HG03135 (cell line): ENCODE measurements around the gene REM2.
"Not testable (repeated sequence)": the region's sequence is repeated elsewhere in the genome, so short reads cannot be mapped to it uniquely, and the experiment has no call there.

Source experiments
- ATAC-seq: cut with Tn5 transposase; IDR thresholded peaks from one replicate; pipeline ENCODE4 v1.9.1; 2021; ENCODE audit warnings: mild to moderate bottlenecking, moderate library complexity; ENCODE audit not compliant: unreplicated experiment

The REM2 gene

DNA sequence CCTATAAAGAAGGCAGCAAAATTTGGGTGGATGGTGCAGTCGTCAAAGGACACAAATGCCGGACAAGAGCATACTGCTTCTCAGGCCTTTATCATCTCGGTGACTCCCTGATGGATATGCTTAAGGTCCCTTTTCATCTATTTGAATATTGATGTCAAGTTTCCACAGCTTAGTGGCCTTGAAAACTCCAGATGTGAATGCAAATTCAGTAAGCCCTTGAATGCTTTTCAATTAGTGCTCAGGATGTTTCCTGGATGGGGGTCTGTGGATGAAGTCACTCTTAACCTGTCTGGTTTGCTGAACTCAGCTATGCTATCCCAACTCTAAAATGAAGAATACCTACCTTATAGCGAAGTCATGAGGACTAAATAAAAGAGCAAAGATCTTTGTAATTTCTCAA lies 10.7 kb downstream of the REM2 start:
- no peak for ATAC-seq

DNA sequence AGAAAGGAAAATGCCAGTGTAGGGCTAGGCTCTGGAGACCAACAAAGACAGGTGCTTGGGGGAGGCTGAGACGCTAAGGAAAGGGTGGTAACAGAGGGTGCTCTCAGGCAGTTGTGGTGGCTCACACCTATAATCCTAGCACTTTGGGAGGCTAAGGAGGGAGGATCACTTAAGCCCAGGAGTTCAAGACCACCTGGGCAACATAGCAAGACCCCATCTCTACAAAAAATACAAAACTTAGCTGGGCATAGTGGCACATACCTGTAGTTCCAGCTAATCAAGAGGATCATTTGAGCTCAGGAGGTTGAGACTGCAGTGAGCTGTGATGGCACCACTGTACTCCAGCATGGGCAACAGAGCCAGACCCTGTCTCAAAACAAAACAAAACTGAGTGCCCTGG lies 12.4 kb downstream of the REM2 start:
- ATAC-seq = no peak

DNA sequence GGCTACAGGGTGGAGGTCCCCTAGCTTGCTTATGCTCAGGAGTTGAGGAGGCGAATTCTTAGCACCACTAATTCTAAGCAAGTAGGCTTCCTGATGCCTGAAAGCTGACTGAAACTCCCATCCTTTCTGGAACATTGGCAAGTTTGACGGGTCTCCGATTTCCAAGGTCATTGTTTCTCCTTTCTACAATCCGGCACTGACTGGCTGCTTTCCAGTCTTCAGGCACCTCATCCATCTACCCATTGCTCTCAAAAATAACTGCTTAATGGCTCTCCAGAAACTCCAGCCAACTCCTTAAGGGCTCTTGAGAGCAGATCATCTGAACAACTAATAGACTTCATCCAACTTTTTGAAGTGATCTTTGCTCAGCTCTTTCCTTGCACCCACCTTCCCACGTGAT lies 13.3 kb downstream of the REM2 start:
- no peak for ATAC-seq

DNA sequence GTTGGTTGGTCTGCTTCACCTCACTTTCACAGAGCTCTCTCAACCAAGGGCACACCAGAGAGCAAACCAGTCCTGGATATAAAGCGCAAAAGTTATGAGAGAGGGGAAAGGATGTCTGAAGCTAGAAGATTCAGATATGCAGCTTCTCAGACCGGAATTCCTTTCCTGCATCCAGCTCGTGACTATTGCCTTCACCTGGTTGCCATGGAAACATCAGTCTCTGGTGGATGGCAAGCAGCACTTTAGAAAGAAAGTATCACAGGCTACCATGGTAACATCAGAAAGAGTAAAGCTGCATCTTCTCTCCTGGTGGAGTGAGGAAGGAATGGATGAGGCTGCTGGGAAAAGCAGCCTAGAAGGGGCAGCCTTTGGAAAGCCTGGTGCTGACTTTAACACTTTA lies 13.7 kb downstream of the REM2 start:
- no peak for ATAC-seq

DNA sequence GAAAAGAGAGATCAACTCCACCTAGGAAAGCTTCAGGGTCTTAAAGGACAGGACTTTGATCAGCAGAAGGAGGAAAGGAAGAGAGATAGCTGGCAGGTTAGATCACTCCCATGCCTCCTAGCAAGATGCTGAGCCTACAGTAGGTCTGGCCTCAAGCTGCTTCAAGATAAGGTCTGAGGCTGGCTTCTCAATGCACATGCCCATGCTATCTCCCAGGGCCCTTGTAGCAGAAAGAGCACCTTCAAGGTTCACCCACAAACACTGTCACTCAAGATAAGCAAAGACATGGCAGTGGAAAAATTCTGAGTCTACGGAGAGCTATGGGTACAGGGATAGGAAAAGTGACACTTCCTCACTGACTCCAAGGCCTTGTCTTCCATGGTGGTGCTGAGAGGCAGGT lies 14.3 kb downstream of the REM2 start:
- no peak for ATAC-seq

DNA sequence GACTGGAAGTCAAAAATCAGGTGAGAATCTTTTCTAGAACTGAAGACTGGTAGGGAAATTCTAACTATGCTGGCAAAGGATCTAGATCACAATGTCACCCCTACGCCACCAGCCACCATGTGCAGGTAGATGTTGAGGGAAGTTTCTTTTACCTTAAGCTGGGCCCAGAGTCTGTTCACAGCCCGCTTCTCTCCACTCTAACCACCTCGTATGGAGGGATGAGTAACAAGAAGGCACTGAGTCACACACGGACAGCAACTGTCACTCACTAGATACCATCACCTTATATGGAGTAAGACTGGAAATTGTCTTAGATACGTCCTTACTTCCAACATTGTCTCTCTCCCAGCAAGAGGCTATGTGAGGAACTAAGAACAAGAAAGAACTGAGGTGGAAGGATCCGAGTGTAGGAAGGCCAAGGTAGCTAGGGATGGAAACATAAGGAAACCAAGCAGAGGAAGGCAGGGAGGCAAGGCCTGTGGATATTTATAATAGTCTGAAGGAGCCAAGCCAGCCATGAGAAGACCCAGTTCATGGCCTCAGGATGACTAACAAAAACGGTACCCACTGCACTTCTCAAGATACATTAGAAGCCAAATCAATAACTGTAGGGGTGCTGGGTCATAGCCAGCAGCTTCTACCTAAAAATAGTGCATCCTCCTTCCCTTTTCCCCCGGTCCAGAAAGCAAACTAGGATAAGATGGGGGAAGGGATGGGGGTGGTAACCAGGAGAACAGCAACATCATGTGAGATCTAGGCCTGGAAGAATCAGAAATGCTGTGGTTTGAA lies 15.5 kb downstream of the REM2 start:
- no peak for ATAC-seq

DNA sequence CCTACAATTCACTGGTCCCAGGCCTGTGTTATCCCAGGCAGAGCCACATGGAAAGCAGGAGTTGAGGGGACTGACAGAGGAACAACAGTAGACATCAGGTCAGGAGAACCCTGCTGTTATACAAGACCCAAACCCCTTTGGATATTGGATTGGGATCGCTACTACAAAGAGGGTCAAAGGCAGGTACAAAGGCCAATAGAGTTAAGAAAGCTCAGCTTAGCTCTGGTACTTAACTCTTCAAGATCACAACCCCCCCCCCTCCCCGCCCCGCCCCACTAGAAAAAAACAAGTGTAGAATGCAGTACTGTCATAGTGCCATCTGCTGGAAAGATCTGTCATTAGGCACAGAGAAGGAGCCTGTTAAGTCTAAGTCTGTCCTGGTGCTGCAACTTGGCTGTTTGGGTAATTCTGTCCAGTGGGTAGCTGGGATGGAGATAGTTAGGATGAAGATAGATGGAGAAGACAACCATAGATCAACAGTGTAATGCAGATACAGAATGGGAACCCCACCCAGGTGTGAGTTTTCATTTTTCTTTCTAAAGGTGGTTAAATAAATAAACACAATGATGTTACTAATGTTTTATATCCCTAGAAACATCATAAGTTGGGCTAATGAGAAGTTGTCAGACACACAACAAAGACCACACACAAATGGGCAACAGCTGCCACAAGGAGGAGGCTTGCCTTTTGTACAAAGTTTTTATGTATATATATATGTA lies 17.2 kb downstream of the REM2 start:
- no peak for ATAC-seq

DNA sequence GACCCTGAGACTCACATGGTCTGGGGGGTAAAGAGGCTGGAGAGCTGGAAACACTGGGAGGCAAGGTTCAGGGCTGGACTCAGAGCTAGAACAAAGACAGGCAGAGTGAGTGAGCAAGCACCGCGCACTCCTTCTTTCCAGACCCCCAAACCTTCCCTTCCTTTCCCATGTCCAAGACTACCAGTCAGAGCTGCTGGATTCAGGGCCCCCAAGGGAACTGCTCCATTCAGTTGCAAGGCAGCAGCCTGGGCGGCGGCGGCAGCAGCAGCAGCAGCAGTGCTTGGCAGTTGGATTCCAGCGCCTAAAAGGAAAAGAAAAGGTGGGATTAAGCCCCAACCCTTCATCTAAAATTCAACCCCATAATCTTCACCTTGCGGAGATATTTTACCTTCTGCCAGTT lies 18.8 kb downstream of the REM2 start:
- ATAC-seq = no peak

DNA sequence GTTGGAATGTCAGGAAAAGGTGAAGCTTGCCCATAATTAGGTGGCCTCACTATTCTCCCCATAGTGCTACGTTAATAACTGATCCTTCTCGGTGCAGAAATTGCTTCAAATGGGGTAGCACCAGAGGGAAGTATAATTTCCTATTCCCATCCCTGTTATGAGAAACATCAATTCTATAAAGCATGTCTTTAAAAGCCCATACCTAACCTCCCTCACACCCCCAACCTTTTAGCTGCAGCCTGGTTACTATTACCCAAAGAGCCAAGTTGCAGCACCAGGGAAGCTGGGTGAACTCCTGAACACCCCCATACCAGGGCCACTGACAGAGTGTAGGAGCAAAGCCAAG lies 20.7 kb downstream of the REM2 start:
- ATAC-seq = no peak

DNA sequence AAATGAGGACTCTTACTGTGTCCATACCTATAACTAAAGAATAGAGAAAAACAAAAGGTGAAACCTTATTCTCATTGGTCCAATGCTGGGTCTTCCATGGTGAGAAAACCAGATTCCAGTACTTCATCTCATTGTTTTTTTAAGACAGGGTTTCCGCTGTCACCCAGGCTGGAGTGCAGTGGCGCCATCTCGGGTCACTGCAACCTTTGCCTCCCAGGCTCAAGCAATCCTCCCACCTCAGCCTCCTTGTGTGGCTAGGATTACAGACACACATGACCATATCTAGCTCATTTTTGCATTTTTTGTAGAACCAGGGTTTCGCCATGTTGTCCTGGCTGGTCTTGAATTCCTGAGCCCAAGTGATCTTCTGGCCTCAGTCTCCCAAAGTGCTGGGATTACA lies 22.6 kb downstream of the REM2 start:
- ATAC-seq = no peak

DNA sequence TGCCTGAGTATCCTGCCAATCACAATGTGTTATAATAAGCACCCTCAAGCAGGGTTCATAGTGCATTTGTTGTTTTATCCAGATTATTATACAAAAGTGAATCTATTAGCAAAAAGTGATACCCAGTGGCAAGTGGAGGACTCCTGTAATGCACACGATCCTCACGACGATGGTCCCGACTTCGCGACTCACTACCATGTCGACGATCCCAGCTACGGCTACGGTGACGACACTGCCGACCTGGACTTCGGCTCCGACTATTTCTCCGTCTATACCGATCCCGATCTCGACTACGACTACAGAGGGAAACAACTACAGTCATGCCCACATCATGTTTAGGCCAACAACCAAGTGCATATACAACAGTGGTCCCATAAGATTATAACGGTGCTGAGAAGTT lies 23.1 kb downstream of the REM2 start:
- no peak for ATAC-seq

DNA sequence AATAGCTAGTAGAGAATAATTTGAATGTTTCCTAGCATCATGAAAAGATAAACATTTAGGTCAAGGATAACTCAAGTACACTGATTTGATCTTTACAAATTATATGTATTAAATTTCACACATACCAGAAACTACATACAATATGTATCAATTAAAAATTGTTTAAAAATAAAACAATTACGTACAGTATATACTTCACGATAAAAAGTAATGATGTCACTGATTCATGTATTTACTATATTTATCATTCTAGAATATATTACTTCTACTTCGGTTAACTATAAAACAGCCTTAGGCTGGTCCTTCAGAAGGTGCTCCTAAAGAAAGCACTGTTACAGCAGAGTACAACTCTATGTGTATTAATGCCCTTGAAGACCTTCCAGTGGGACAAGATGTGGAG lies 24.4 kb downstream of the REM2 start:
- no peak for ATAC-seq

DNA sequence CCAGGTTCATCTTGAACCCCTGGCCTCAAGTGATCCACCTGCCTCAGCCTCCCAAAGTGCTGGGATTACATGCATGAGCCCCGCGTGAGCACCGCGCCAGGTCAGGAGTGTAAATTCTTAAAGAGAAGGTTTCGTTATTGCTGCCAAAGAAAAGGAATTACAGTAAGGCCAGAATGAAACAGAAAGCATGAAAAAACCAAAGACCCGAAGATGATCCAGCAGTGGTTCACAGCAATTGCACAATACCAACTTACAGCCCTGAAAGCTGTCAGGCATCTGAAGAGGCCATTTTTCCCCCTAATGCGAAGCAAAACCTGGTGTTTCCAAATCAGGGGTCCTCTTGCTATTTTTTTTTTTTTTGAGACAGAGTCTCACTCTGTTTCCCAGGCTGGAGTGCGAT lies 25.6 kb downstream of the REM2 start:
- no peak for ATAC-seq

DNA sequence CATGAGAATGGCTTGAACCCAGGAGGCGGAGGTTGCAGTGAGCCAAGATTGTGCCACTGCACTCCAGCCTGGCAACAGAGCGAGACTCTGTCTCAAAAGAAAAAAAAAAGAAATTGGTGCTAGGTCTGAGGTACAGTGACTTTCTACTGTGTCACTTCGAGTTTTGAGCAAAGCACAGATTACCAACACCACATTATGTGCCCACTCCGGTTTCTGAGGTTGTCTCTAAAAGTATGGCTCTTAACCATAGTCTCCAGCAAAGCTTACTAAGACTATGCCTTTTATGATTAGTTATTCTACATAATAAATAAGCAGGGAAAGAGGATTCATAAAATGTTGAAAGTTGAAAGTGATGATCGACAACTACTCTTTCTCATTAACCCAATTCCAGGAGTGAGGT lies 27.9 kb downstream of the REM2 start:
- ATAC-seq = no peak

DNA sequence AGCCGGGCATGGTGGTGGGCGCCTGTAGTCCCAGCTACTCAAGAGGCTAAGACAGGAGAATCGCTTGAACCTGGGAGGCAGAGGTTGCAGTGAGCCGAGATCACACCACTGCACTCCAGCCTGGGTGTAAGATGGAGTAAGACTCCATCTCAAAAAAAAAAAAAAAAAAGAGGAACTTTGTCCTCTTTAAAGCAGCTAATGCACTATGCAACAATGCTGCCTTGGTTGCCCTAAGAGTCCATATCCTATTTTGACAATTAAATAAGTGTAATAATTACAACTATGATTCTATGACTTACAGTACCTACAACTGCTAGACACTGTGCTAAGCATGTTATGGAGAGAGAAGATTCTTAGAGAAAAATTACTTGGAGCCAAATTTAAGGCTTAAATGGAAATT lies 31.8 kb downstream of the REM2 start:
- ATAC-seq = not testable (repeated sequence)

DNA sequence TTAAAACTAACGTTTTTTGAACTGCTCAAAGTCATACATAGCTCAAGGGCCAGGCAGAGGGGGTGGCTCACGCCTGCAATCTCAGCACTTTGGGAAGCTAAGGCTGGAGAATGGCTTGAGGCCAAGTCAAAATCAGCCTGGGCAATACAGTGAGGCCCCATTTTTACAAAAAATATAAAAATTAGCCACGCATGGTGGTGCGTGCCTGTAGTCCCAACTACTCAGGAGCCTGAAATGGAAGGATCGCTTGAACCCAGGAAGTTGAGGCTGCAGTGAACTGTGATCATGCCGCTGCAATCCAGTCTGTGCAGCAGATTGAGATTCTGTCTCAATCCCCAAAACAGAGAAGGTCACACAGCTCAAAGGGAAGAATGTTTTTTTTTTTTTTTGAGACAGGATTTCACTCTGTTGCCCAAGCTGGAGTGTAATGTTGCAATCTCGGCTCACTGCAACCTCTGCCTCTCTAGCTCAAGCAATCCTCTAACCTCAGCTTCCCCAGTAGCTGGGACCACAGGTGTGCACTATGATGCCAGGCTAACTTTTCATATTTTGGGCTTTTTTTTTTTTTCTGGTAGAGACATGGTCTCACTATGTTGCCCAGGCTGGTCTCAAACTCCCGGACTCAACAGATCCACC lies 33.0 kb downstream of the REM2 start:
- ATAC-seq = no peak

DNA sequence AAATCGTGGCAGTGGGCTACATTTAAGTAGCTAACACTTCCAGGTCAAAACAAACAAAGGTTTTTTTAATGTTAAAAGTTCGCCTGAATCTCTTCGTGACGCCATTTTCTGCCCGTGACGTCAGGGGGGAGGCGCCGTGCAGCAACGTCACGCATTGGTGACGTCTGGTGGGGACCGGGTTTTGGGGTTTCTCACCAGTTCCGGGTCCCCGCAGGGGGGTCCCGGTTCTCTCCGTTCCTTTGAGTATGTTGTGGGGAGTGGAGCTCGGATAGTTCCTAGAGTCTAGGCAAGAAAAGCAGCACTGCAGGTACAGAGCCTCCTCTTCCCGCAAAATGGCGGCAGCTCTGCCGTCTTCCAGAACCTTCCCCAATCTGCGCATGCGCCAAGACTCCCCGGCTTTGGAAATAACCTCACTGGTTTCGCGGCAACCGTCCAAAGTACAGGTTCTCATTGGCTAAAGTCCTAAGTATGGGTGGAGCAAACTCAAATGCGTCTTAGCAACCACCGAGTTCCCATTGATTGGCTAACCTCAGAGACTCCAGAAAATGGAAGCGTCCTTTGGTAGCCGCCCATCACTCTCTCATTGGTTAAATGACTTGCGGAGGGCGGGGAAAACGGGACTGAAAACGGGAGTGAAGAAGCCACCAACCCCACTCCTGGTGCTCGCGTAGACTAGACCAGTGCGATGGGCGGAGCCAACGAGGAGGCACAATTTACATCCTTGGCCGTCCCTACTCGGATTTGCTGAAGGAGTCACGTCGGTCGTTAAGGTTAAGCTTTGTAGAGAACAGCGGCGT lies 36.0 kb downstream of the REM2 start, which contains the start of gene RBM23:
Gene RBM23 (minus strand): TSS at position 346 of the 797 bp plus-strand sequence.
- peak; percentile 90 for ATAC-seq

DNA sequence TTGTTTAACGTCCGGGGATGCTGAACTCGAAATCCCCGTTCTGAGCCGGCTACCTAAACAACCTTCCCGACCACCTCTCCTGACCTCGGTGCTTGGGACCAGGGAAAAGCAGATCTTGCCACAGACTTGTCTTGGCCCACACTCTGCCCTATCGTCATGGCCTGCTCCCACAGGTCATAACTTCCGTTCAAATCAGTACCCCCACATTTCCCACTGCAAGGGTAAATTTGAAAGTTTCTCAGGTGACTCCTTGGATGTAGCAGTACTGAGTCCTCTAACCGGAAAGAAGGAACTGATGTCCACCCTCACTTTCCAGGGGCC lies 36.5 kb downstream of the REM2 start:
- no peak for ATAC-seq

DNA sequence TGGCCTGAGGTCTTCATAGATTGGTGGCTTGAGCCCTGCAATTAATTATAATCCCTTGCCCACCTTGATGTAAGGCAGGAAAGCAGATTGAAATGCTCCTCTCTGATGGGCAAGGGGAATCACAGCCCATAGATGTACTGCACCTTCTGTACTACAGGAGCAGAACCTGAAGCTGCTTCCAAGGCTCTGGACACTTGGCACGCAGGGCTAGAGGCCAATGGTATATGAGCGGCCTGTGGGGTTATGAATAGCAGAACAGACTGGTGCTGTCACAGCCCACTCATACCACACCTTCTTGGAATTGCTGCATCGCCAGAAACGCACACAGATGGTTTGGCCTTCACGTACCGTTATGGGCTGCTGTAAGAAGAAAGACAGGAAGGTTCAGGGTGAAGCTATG lies 37.7 kb downstream of the REM2 start:
- no peak for ATAC-seq

DNA sequence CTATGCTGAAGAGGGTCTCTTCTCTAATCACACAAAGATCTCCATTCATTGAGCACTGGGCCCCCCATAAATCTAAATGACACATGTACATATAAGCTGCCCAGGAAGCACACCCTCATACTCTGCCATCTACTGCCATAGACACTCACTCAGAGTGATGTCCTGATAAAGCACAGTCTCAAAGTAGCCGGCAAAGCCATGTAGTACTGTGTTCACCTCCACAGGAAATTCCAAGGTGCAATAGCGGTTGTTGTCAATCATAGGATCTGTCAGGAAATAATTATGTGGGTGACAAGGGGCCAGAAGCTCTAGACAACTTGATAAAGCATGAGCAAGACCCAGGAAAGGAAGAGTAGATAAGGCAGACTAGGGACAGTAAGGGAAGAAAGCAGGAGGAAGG lies 39.3 kb downstream of the REM2 start:
- ATAC-seq = no peak

DNA sequence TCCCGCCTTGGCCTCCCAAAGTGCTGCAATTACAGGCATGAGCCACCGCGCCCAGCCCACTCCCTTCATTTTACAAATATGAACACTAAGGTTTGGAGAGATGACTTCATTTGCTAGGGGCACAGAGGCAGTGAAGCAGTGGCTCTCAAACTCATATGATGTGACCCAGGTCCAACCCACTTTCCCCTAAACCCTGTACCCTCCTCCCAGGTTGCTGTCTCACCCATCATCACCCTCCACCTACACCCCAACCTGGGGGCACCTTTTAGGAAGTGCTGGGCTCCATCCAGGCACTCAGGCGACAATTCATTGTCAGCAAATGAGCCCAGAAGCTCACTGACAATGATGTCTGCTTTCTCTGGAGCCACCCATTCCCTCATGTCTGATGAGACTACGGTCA lies 40.7 kb downstream of the REM2 start:
- no peak for ATAC-seq

DNA sequence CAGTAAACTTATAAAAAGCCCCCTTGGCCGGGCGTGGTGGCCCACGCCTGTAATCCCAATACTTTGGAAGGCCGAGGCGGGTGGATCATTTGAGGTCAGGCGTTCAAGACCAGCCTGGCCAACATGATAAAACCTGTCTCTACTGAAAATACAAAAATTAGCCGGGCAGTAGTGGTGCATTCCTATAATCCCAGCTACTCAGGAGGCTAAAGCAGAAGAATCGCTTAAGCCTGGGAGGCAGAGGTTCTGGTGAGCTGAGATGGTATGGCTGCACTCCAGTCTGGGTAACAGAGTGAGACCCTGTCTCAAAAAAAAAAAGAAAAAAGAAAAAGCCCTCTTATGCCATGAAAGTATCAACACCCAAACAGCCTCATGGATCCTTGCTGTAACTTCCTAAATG lies 42.5 kb downstream of the REM2 start:
- no peak for ATAC-seq
